H1 (cell line): ENCODE measurements around the gene PKP1.

Experiments
- EP300 ChIP-seq, 2 experiments: IDR thresholded peaks; 1 replicate in 1 of 2; 2 replicates in 1 of 2; pipeline ENCODE4 v1.6.1; 2011 to 2012; ENCODE audit warnings: low read depth in 2 of 2, low read length in 2 of 2, mild to moderate bottlenecking in 2 of 2, borderline replicate concordance in 1 of 2, inconsistent platforms in 1 of 2, moderate library complexity in 1 of 2
- FOSL1 ChIP-seq: IDR thresholded peaks from 2 replicates; pipeline ENCODE4 v1.6.1; 2011; ENCODE audit warnings: mild to moderate bottlenecking, low read depth, low read length, moderate library complexity; ENCODE audit not compliant: insufficient read depth
- GABPA ChIP-seq: IDR thresholded peaks from 2 replicates; pipeline ENCODE4 v1.6.1; 2011; ENCODE audit warnings: mild to moderate bottlenecking, low read length, moderate library complexity, borderline replicate concordance; ENCODE audit not compliant: insufficient read depth
- JUND ChIP-seq: IDR thresholded peaks from 2 replicates; pipeline ENCODE4 v1.6.1; 2011; ENCODE audit warnings: mild to moderate bottlenecking, improper control_type of control experiment, low read length
- SUZ12 ChIP-seq: fragments of 200-600 bp; sonication (generic); IDR thresholded peaks from 2 replicates; pipeline ENCODE4 v1.6.1; 2012; ENCODE audit warnings: mild to moderate bottlenecking, inconsistent platforms, low read length, moderate library complexity, mixed read lengths
- TF ChIP-seq, protein P1 (sequence below): IDR thresholded peaks from 2 replicates; pipeline ENCODE4 v1.6.1; 2011; ENCODE audit warnings: low read length, improper control_type of control experiment
- TF ChIP-seq, protein P2 (sequence below), 3 experiments: IDR thresholded peaks; 1 replicate in 2 of 3; 2 replicates in 1 of 3; pipeline versions ENCODE4 v1.5.1 to v1.6.1; 2011; ENCODE audit warnings: low read length in 3 of 3, mild to moderate bottlenecking in 3 of 3, inconsistent platforms in 2 of 3, low read depth in 1 of 3, moderate library complexity in 1 of 3; ENCODE audit not compliant: insufficient read depth in 1 of 3; ENCODE audit errors: control extremely low read depth in 1 of 3

DNA sequence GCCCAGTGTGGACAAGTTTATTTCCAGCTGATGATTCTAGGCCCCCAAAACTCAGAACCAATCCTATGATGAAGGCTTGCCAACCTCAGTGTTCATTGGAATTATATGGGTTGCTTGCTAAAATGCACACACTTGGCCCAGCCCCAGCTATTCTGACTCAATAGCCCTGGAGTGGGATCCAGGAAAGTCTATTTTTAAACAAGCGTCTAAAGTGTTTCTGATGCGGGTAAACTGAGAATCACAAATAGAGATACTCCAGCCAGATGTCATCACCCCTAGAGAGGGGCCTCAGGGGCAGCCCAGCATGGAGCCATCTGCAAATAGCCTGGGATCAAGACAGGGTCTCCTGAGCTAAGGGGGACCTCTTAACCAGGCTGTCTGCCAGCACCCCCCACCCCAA, 46.0 kb downstream of the PKP1 start:
- TF ChIP-seq, protein P1, sequence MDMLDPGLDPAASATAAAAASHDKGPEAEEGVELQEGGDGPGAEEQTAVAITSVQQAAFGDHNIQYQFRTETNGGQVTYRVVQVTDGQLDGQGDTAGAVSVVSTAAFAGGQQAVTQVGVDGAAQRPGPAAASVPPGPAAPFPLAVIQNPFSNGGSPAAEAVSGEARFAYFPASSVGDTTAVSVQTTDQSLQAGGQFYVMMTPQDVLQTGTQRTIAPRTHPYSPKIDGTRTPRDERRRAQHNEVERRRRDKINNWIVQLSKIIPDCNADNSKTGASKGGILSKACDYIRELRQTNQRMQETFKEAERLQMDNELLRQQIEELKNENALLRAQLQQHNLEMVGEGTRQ: no peak
- TF ChIP-seq SUZ12: no peak
- TF ChIP-seq FOSL1: no peak
- TF ChIP-seq JUND: no peak
- TF ChIP-seq, protein P2, sequence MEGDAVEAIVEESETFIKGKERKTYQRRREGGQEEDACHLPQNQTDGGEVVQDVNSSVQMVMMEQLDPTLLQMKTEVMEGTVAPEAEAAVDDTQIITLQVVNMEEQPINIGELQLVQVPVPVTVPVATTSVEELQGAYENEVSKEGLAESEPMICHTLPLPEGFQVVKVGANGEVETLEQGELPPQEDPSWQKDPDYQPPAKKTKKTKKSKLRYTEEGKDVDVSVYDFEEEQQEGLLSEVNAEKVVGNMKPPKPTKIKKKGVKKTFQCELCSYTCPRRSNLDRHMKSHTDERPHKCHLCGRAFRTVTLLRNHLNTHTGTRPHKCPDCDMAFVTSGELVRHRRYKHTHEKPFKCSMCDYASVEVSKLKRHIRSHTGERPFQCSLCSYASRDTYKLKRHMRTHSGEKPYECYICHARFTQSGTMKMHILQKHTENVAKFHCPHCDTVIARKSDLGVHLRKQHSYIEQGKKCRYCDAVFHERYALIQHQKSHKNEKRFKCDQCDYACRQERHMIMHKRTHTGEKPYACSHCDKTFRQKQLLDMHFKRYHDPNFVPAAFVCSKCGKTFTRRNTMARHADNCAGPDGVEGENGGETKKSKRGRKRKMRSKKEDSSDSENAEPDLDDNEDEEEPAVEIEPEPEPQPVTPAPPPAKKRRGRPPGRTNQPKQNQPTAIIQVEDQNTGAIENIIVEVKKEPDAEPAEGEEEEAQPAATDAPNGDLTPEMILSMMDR (IDR thresholded peaks at IDR 0.05; ENCODE audit: control extremely low read depth in 1 of 3, insufficient read depth in 1 of 3, low read depth in 1 of 3, low read length in 3 of 3): no peak
- no peak for TF ChIP-seq EP300 (IDR thresholded peaks at IDR 0.05; ENCODE audit: borderline replicate concordance in 1 of 2, low read depth in 2 of 2, low read length in 2 of 2)
- no peak for TF ChIP-seq GABPA
